UCSD-AML1 (cell line): ENCODE results near the gene PDCD11.
"Not testable (repeated sequence)": the region's sequence is repeated elsewhere in the genome, so short reads cannot be mapped to it uniquely, and the experiment has no call there.

Experiments
- DNase-seq: peaks from one replicate; lab custom pipeline; 2025; ENCODE audit not compliant: unreplicated experiment; lab: John Stamatoyannopoulos, UW

Gene PDCD11

GRCh38 chr10:103474077-103474476 is 77.7 kb downstream of the PDCD11 start:
- no peak for DNase-seq

GRCh38 chr10:103475437-103475836 is 79.0 kb downstream of the PDCD11 start:
- no peak for DNase-seq

- peak; percentile 65 for DNase-seq
These were observed 79.8 kb downstream of the PDCD11 start for GRCh38 chr10:103476046-103476768.

- no peak for DNase-seq
These were observed 82.2 kb downstream of the PDCD11 start for GRCh38 chr10:103478671-103479070.

GRCh38 chr10:103479135-103479534 is 82.7 kb downstream of the PDCD11 start, which contains the start of gene CALHM3:
Gene CALHM3 (minus strand): TSS chr10:103479240. CDS start chr10:103479032, 208 bp downstream.
- DNase-seq, result no peak

- DNase-seq, result no peak
These were observed 84.1 kb downstream of the PDCD11 start for GRCh38 chr10:103480521-103480920.

- no peak for DNase-seq
These were observed 85.6 kb downstream of the PDCD11 start for GRCh38 chr10:103481974-103482531.

- DNase-seq, result not testable (repeated sequence)
These were observed 90.4 kb downstream of the PDCD11 start for GRCh38 chr10:103486635-103487409.

GRCh38 chr10:103487410-103487708 is 90.9 kb downstream of the PDCD11 start:
- DNase-seq, result no peak

GRCh38 chr10:103490986-103491314 is 94.5 kb downstream of the PDCD11 start:
- no peak for DNase-seq

- no peak for DNase-seq
These were observed 95.4 kb downstream of the PDCD11 start for GRCh38 chr10:103491729-103492364.

GRCh38 chr10:103492655-103493261 is 96.3 kb downstream of the PDCD11 start:
- no peak for DNase-seq

GRCh38 chr10:103493362-103493915 is 97.0 kb downstream of the PDCD11 start, which contains the start of gene NEURL1:
Gene NEURL1 (plus strand): TSS chr10:103493705. CDS start chr10:103494388, 683 bp downstream.
- DNase-seq, result no peak

GRCh38 chr10:103493916-103494877 is 97.8 kb downstream of the PDCD11 start:
- DNase-seq, result no peak

GRCh38 chr10:103495321-103495720 is 98.9 kb downstream of the PDCD11 start:
- no peak for DNase-seq
